H1 (cell line): ENCODE measurements around the gene COPA.

Experiments
- BRCA1 ChIP-seq: IDR thresholded peaks from 2 replicates; pipeline ENCODE4 v1.6.1; 2012; ENCODE audit warnings: low read depth, low read length, improper control_type of control experiment
- CBX5 ChIP-seq: fragments of 300-800, 300-1000 bp; sonication (generic); IDR thresholded peaks from 2 replicates; pipeline ENCODE4 v1.7.1; 2016; ENCODE audit warnings: antibody characterized with exemption, low read length, low read depth
- CEBPB ChIP-seq: IDR thresholded peaks from 2 replicates; pipeline ENCODE4 v1.6.1; 2012; ENCODE audit warnings: low read depth, low read length
- CREB1 ChIP-seq: IDR thresholded peaks from 2 replicates; pipeline ENCODE4 v1.6.1; 2012; ENCODE audit warnings: inconsistent platforms
- HDAC2 ChIP-seq, 2 experiments: fragments of 300-600 bp in 1 of 2; sonication (generic) in 1 of 2; IDR thresholded peaks; 2 replicates each; pipeline ENCODE4 v1.6.1; 2011 to 2012; ENCODE audit warnings: low read depth in 2 of 2, low read length in 2 of 2, mild to moderate bottlenecking in 2 of 2, moderate library complexity in 2 of 2, borderline replicate concordance in 1 of 2, inconsistent platforms in 1 of 2
- POLR2A ChIP-seq, 2 experiments: IDR thresholded peaks; 1 replicate in 1 of 2; 2 replicates in 1 of 2; pipeline ENCODE4 v1.6.1; 2011; ENCODE audit warnings: low read depth in 2 of 2, low read length in 2 of 2, mild to moderate bottlenecking in 2 of 2; ENCODE audit errors: control extremely low read depth in 1 of 2
- POLR2AphosphoS5 ChIP-seq: IDR thresholded peaks from 2 replicates; pipeline ENCODE4 v1.6.1; 2011; ENCODE audit warnings: low read depth, low read length
- RFX5 ChIP-seq: IDR thresholded peaks from 2 replicates; pipeline ENCODE4 v1.6.1; 2011; ENCODE audit warnings: low read depth, low read length, improper control_type of control experiment, borderline replicate concordance
- SP1 ChIP-seq: IDR thresholded peaks from 2 replicates; pipeline ENCODE4 v1.6.1; 2011; ENCODE audit warnings: low read depth, low read length
- TAF1 ChIP-seq: IDR thresholded peaks from 2 replicates; pipeline ENCODE4 v1.6.1; 2011; ENCODE audit warnings: mild to moderate bottlenecking, low read depth, low read length
- TF ChIP-seq, protein P1 (sequence below), 3 experiments: IDR thresholded peaks; 1 replicate in 2 of 3; 2 replicates in 1 of 3; pipeline versions ENCODE4 v1.5.1 to v1.6.1; 2011; ENCODE audit warnings: low read length in 3 of 3, mild to moderate bottlenecking in 3 of 3, inconsistent platforms in 2 of 3, low read depth in 1 of 3, moderate library complexity in 1 of 3; ENCODE audit not compliant: insufficient read depth in 1 of 3; ENCODE audit errors: control extremely low read depth in 1 of 3
- TF ChIP-seq, protein P2 (sequence below): IDR thresholded peaks from 2 replicates; pipeline ENCODE4 v1.6.1; 2012; ENCODE audit warnings: low read length, inconsistent platforms
- TF ChIP-seq, protein P3 (sequence below): IDR thresholded peaks from 2 replicates; pipeline ENCODE4 v1.6.1; 2011; ENCODE audit warnings: low read length, improper control_type of control experiment
- TF ChIP-seq, protein P4 (sequence below): IDR thresholded peaks from 2 replicates; pipeline ENCODE4 v1.6.1; 2011; ENCODE audit warnings: low read depth, mild to moderate bottlenecking, low read length; ENCODE audit not compliant: insufficient read depth

DNA sequence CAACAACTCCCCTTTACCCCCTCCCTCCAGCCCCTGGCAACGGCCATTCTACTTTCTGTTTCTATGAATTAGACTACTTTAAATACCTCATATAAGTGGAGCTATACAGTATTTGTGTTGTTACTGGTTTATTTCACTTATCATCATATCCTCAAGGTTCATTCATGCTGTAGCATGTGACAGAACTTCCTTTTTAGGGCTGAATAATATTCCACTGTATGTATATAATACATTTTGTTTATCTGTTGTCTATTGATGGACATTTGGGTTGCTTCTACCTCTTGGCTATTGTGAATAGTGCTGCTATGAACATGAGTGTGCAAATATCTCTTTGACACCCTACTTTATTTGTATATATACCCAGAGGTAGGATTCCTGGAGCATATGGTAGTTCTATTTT lies 26.0 kb upstream of the COPA start:
- TF ChIP-seq CBX5 (no peak), SP1 (no peak), HDAC2 (IDR thresholded peaks at IDR 0.05; ENCODE audit: borderline replicate concordance in 1 of 2, low read depth in 2 of 2, low read length in 2 of 2) (no peak), CREB1 (no peak), POLR2A (IDR thresholded peaks at IDR 0.05; ENCODE audit: control extremely low read depth in 1 of 2, low read depth in 2 of 2, low read length in 2 of 2) (no peak), TAF1 (no peak), CEBPB (no peak), BRCA1 (no peak), RFX5 (no peak), POLR2AphosphoS5 (no peak)
- TF ChIP-seq, protein P1, sequence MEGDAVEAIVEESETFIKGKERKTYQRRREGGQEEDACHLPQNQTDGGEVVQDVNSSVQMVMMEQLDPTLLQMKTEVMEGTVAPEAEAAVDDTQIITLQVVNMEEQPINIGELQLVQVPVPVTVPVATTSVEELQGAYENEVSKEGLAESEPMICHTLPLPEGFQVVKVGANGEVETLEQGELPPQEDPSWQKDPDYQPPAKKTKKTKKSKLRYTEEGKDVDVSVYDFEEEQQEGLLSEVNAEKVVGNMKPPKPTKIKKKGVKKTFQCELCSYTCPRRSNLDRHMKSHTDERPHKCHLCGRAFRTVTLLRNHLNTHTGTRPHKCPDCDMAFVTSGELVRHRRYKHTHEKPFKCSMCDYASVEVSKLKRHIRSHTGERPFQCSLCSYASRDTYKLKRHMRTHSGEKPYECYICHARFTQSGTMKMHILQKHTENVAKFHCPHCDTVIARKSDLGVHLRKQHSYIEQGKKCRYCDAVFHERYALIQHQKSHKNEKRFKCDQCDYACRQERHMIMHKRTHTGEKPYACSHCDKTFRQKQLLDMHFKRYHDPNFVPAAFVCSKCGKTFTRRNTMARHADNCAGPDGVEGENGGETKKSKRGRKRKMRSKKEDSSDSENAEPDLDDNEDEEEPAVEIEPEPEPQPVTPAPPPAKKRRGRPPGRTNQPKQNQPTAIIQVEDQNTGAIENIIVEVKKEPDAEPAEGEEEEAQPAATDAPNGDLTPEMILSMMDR (IDR thresholded peaks at IDR 0.05; ENCODE audit: control extremely low read depth in 1 of 3, insufficient read depth in 1 of 3, low read depth in 1 of 3, low read length in 3 of 3): no peak
- TF ChIP-seq, protein P2, sequence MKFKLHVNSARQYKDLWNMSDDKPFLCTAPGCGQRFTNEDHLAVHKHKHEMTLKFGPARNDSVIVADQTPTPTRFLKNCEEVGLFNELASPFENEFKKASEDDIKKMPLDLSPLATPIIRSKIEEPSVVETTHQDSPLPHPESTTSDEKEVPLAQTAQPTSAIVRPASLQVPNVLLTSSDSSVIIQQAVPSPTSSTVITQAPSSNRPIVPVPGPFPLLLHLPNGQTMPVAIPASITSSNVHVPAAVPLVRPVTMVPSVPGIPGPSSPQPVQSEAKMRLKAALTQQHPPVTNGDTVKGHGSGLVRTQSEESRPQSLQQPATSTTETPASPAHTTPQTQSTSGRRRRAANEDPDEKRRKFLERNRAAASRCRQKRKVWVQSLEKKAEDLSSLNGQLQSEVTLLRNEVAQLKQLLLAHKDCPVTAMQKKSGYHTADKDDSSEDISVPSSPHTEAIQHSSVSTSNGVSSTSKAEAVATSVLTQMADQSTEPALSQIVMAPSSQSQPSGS: no peak
- TF ChIP-seq, protein P3, sequence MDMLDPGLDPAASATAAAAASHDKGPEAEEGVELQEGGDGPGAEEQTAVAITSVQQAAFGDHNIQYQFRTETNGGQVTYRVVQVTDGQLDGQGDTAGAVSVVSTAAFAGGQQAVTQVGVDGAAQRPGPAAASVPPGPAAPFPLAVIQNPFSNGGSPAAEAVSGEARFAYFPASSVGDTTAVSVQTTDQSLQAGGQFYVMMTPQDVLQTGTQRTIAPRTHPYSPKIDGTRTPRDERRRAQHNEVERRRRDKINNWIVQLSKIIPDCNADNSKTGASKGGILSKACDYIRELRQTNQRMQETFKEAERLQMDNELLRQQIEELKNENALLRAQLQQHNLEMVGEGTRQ: no peak
- TF ChIP-seq, protein P4, sequence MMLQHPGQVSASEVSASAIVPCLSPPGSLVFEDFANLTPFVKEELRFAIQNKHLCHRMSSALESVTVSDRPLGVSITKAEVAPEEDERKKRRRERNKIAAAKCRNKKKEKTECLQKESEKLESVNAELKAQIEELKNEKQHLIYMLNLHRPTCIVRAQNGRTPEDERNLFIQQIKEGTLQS: no peak
